22Rv1 (cell line): ENCODE measurements around the gene DOCK9.

Source experiments
- ZFX ChIP-seq: fragments of 450-650 bp; IDR thresholded peaks from 2 replicates; pipeline ENCODE4 v1.6.1; 2017; ENCODE audit warnings: antibody characterized with exemption, borderline replicate concordance
- TF ChIP-seq, protein P1 (sequence below): fragments of 450-650 bp; IDR thresholded peaks from 2 replicates; pipeline ENCODE4 v1.5.1; 2017; ENCODE audit warnings: mild to moderate bottlenecking

- TF ChIP-seq, protein P1, sequence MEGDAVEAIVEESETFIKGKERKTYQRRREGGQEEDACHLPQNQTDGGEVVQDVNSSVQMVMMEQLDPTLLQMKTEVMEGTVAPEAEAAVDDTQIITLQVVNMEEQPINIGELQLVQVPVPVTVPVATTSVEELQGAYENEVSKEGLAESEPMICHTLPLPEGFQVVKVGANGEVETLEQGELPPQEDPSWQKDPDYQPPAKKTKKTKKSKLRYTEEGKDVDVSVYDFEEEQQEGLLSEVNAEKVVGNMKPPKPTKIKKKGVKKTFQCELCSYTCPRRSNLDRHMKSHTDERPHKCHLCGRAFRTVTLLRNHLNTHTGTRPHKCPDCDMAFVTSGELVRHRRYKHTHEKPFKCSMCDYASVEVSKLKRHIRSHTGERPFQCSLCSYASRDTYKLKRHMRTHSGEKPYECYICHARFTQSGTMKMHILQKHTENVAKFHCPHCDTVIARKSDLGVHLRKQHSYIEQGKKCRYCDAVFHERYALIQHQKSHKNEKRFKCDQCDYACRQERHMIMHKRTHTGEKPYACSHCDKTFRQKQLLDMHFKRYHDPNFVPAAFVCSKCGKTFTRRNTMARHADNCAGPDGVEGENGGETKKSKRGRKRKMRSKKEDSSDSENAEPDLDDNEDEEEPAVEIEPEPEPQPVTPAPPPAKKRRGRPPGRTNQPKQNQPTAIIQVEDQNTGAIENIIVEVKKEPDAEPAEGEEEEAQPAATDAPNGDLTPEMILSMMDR, result no peak
- no peak for TF ChIP-seq ZFX
Observed at GRCh38 chr13:98826146-98826545, 151.7 kb downstream of the DOCK9 start.
